Activated T-helper 1 cell treated with anti-CD3 and anti-CD28 coated beads, Interleukin-12 subunit alpha, Interleukin-12 subunit beta, Interleukin-2, Interleukin-4 antibody, amounts not matched to agents 30 ng/mL and 10 ng/mL and 1 ng/mL, durations not matched to agents 14 hours and 24 hours and 36 hours (primary cell): ENCODE results near the gene CD47. TPM values are rescaled to one million over a fixed set of nuclear protein-coding genes. Genes with fewer than 3 reads are reported as not detected.

Source experiments
- DNase-seq: peaks from one replicate; pipeline ENCODE4 v3.0.0; 2021; ENCODE audit warnings: low spot score
- H3K27ac Mint-ChIP-seq: one replicate; pipeline ENCODE4 v1.8.0; 2021; ENCODE audit warnings: mild to moderate bottlenecking, mixed read lengths
- H3K27me3 Mint-ChIP-seq: one replicate; pipeline ENCODE4 v1.8.0; 2022; ENCODE audit warnings: mild to moderate bottlenecking, moderate library complexity, mixed read lengths; ENCODE audit not compliant: insufficient read depth
- H3K36me3 Mint-ChIP-seq: one replicate; pipeline ENCODE4 v1.8.0; 2021; ENCODE audit warnings: low read depth, mixed read lengths
- H3K4me1 Mint-ChIP-seq: one replicate; pipeline ENCODE4 v1.8.0; 2021; ENCODE audit warnings: low read depth, mixed read lengths
- H3K4me3 Mint-ChIP-seq: one replicate; pipeline ENCODE4 v1.8.0; 2021; ENCODE audit warnings: mild to moderate bottlenecking, moderate library complexity, mixed read lengths
- H3K9me3 Mint-ChIP-seq: one replicate; pipeline ENCODE4 v1.8.0; 2021; ENCODE audit warnings: mixed read lengths
- intact Hi-C: fragments of 100-400 bp; cut with micrococcal nuclease; formaldehyde crosslinking; loops from one replicate; pipeline ENCODE4 v1.15.1; 2024
- total RNA-seq: library from RNA; stranded (reverse); gene quantifications from 2 replicates; pipeline ENCODE4 v1.2.3, GENCODE V29; 2022

Gene CD47
- total RNA-seq, 1 donor from 2014 or later, result 98.3 TPM

DNA sequence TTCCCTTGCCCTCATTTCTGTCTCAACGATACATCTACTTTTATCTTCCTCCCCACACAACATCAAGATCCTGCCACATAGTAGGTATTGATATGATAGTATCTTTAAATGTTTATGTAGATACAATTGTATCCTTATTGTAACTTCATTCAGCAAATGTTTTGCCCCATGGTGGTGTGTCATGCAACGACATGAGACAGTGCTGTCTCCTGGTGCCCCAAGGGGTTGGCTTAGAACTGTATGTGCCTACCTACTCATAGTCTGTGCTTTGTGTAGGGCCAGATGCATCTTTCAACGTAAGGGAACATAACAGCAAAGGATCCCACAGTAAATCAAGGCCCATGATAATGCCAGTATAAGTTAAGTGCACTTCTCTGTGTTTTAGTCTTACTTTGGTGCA, 2.8 kb upstream of the CD47 start:
- Mint-ChIP-seq H3K27me3 (peaks cover 11% of the 10 kb centered on the region), H3K4me1 (peaks cover 23% of the 10 kb centered on the region), H3K4me3 (no peak overlapping the region), H3K36me3 (peaks cover 3% of the 10 kb centered on the region), H3K27ac (no peak overlapping the region), H3K9me3 (peaks cover 5% of the 10 kb centered on the region)
- intact Hi-C loops, result no loop called here
- DNase-seq, result no peak

- DNase-seq, result no peak
- intact Hi-C loops, result no loop called here
- peaks cover 5% of the 10 kb centered on the region for H3K9me3 Mint-ChIP-seq
- H3K4me1 Mint-ChIP-seq, result peaks cover 23% of the 10 kb centered on the region
- H3K27me3 Mint-ChIP-seq, result peaks cover 11% of the 10 kb centered on the region
- H3K27ac Mint-ChIP-seq, result no peak overlapping the region
- peak overlapping the region; percentile 88 for H3K4me3 Mint-ChIP-seq
- H3K36me3 Mint-ChIP-seq, result peaks cover 3% of the 10 kb centered on the region
These were observed 2.2 kb upstream of the CD47 start for GRCh38 chr3:108093021-108093420.

DNA sequence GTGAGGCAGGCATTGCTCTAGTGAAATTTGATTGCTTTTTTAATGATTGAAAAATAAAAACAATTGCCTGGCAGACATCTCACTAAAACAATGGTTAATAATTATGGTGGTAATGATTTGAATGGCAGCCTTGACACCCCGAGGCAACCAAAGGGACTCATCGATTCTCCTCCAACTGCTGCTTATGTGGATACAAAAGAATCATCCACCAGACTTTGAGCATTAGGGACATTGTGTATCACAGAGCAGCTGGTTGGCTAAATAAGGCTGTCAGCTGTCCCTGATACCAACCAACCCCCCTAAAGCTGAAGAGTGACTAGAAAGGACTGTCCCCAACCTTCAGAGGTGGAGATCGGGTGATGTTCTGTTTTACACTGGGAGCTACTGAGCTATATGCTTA, 1.7 kb upstream of the CD47 start:
- intact Hi-C loops, result no loop called here
- DNase-seq, result no peak
- Mint-ChIP-seq H3K27me3 (peaks cover 11% of the 10 kb centered on the region), H3K4me3 (peak overlapping the region; percentile 88), H3K9me3 (peaks cover 5% of the 10 kb centered on the region), H3K4me1 (peaks cover 23% of the 10 kb centered on the region), H3K36me3 (peaks cover 3% of the 10 kb centered on the region), H3K27ac (peak overlapping the region; percentile 97)

DNA sequence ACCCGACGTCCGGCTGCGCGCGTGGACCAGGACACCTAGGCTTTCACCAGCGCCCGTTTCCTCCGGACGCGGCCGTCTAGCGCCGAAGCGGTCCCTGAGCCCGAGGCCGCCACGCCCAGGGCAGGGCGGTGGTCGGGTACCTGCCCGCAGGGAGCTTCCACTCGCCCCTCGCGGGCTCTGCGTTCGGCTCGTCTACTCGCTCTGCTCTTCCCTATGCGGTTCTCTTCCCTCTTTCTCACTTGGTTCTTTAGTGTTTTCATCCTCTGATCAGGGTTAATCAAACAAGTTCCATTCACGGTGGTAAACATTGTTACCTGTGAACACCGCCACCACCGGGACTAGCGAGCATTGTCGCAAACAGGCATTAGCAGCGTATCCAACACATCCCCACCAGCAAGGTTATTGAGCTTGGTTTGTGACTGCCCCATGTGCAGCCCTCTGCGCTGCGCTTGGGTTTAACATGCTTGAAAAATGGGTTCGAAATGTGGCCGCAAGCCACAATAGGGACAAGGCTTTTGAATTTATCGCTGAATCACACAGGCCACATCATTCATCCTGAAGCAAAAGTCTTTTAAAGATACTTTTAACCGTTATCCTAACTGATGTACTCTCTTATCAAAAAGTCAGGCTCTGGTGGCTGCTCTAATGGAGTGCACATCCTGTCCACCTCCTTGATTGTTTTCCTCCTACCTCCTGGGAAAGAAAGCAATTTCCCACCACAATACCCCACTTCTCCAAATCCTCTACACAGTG, 843 bp upstream of the CD47 start:
- H3K4me1 Mint-ChIP-seq, result peaks cover 23% of the 10 kb centered on the region
- DNase-seq, result no peak
- intact Hi-C loops, result loop anchor here (1.0 to 2.0 kb wide), 3 partner anchors 9 to 497 kb away; partner anchors contain the start of genes CIP2A and DZIP3
- peaks cover 3% of the 10 kb centered on the region for H3K36me3 Mint-ChIP-seq
- H3K9me3 Mint-ChIP-seq, result peaks cover 5% of the 10 kb centered on the region
- H3K27ac Mint-ChIP-seq, result peak overlapping the region; percentile 97
- H3K4me3 Mint-ChIP-seq, result peak overlapping the region; percentile 88
- peaks cover 11% of the 10 kb centered on the region for H3K27me3 Mint-ChIP-seq

GRCh38 chr3:108090049-108090700, 656 bp downstream of the CD47 start:
- intact Hi-C loops, result loop anchor here (1.0 to 2.0 kb wide), 4 partner anchors 28 to 499 kb away; partner anchors contain the start of genes CIP2A and DZIP3
- peak overlapping the region; percentile 99 for H3K27ac Mint-ChIP-seq
- H3K27me3 Mint-ChIP-seq, result peaks cover 7% of the 10 kb centered on the region
- H3K4me1 Mint-ChIP-seq, result peaks cover 23% of the 10 kb centered on the region
- DNase-seq, result peak; percentile 50
- peak overlapping the region; percentile 95 for H3K4me3 Mint-ChIP-seq
- peaks cover 3% of the 10 kb centered on the region for H3K36me3 Mint-ChIP-seq
- peaks cover 5% of the 10 kb centered on the region for H3K9me3 Mint-ChIP-seq

DNA sequence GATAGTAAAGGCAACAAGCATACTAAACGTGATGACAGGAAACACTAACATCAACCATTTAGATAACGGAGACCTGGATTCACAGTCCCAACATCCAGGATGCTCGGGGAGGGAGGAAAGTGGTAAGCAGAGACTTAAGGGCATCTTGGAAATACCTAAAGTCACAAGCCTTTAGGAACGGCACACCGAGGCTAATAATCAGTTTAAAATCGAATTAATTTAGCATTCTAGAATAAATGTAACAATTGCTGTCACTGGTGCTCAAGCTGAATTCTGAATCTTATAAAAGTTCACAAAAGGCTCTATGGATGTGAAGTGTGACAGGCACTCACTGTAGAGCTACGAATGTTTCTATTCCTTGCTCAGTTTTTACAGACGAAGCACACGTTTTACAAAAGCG, 1.3 kb downstream of the CD47 start:
- H3K36me3 Mint-ChIP-seq, result peaks cover 3% of the 10 kb centered on the region
- intact Hi-C loops, result loop anchor here (1.0 to 10.0 kb wide), 6 partner anchors 45 to 1718 kb away; partner anchors contain the start of gene BBX
- peak overlapping the region; percentile 99 for H3K27ac Mint-ChIP-seq
- no peak for DNase-seq
- peaks cover 5% of the 10 kb centered on the region for H3K9me3 Mint-ChIP-seq
- peaks cover 23% of the 10 kb centered on the region for H3K4me1 Mint-ChIP-seq
- peak overlapping the region; percentile 95 for H3K4me3 Mint-ChIP-seq
- peaks cover 7% of the 10 kb centered on the region for H3K27me3 Mint-ChIP-seq

- Mint-ChIP-seq H3K27ac (peak overlapping the region; percentile 32), H3K4me3 (peak overlapping the region; percentile 76)
These were observed 2.1 kb downstream of the CD47 start for GRCh38 chr3:108088697-108089096.

DNA sequence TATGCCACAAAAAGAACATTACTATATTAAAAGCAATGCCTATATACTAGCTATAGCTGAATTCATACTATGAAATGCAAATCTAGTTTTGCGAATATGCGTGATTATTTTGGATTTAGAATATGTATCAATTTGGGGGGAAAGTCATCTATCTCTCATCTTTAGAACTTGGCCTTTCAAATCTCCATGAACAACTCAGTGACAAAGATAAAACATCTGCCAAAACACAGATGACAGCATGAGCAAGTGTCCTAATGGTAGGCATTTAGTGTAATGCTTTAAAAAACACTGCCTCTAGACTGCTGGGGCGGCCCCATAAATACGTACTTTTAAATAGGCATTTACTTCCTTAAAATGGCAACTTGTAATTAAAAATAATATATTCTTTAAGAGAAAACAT, 2.7 kb downstream of the CD47 start:
- intact Hi-C loops, result loop anchor here (1.0 to 10.0 kb wide), 9 partner anchors 13 to 1719 kb away; partner anchors contain the start of genes BBX and IFT57
- Mint-ChIP-seq H3K4me3 (no peak overlapping the region), H3K9me3 (peaks cover 5% of the 10 kb centered on the region)

More at GRCh38 chr3:108088697-108089096, 2.1 kb downstream of the CD47 start:
- Mint-ChIP-seq H3K9me3 (peaks cover 5% of the 10 kb centered on the region), H3K36me3 (peaks cover 3% of the 10 kb centered on the region), H3K4me1 (peaks cover 22% of the 10 kb centered on the region), H3K27me3 (peaks cover 7% of the 10 kb centered on the region)
- DNase-seq, result peak; percentile 57
- intact Hi-C loops, result loop anchor here (1.0 to 10.0 kb wide), 10 partner anchors 13 to 1719 kb away; partner anchors contain the start of genes BBX and IFT57

DNA sequence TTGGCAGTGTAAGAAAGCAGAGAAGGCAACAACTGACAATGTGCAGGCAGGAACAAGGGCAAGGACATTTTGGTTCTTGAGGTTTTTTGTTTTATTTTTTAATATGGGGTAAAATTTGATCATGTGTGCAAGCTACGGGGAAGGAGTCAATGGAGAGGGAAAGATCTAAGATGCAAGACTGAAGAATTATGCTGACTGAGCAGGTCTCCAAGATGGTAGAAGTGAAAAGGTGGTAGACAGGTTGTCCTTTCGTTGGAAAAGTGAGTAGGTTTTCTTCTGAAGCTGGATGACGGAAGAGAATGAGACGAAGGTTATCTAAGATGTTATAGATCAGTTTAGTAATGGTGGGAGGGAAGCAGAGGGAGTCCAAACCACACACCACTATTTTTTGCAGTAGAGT, 4.2 kb downstream of the CD47 start:
- Mint-ChIP-seq H3K36me3 (peaks cover 1% of the 10 kb centered on the region), H3K4me3 (no peak overlapping the region), H3K9me3 (peaks cover 2% of the 10 kb centered on the region), H3K27ac (no peak overlapping the region), H3K4me1 (peaks cover 10% of the 10 kb centered on the region), H3K27me3 (peaks cover 2% of the 10 kb centered on the region)
- no peak for DNase-seq
- intact Hi-C loops, result loop anchor here (5.0 to 10.0 kb wide), 4 partner anchors 256 to 1721 kb away; partner anchors contain the start of gene BBX

More for the DNA sequence above, 2.7 kb downstream of the CD47 start:
- Mint-ChIP-seq H3K4me1 (peaks cover 17% of the 10 kb centered on the region), H3K36me3 (peaks cover 3% of the 10 kb centered on the region), H3K27ac (peak overlapping the region; percentile 55), H3K27me3 (peaks cover 7% of the 10 kb centered on the region)
- no peak for DNase-seq

- peaks cover 16% of the 10 kb centered on the region for H3K4me1 Mint-ChIP-seq
- no peaks in the 10 kb centered on the region for H3K9me3 Mint-ChIP-seq
- peaks cover 2% of the 10 kb centered on the region for H3K27me3 Mint-ChIP-seq
- DNase-seq, result no peak
- H3K27ac Mint-ChIP-seq, result no peak overlapping the region
- intact Hi-C loops, result loop anchor here (5.0 to 10.0 kb wide), 4 partner anchors 256 to 1721 kb away; partner anchors contain the start of gene BBX
- H3K4me3 Mint-ChIP-seq, result no peak overlapping the region
- H3K36me3 Mint-ChIP-seq, result peaks cover 2% of the 10 kb centered on the region
These were observed 5.0 kb downstream of the CD47 start for GRCh38 chr3:108085810-108086350.

DNA sequence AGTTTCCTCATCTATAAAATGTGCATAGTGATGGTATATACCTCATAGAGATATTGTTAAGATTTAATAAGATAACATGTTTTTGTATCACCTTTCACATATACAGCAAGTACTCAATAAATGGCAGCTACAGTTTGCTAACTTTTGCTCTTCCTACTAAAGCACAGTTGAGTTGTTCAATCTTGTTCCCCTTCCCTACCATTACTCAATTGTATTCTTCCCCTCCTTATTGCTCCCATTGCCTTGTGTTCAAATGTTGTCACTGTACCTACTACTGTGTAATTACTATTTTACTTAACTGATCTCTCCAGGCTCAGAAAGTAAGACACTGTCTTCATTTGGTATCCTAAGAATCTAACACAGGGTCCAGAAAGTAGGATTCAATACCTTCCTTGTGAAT, 5.5 kb downstream of the CD47 start:
- no peaks in the 10 kb centered on the region for H3K9me3 Mint-ChIP-seq
- no peak for DNase-seq
- peaks cover 2% of the 10 kb centered on the region for H3K36me3 Mint-ChIP-seq
- peaks cover under 1% of the 10 kb centered on the region for H3K27me3 Mint-ChIP-seq
- H3K4me1 Mint-ChIP-seq, result peaks cover 21% of the 10 kb centered on the region
- intact Hi-C loops, result loop anchor here (5.0 to 10.0 kb wide), 4 partner anchors 257 to 1722 kb away; partner anchors contain the start of gene BBX
- H3K27ac Mint-ChIP-seq, result no peak overlapping the region
- H3K4me3 Mint-ChIP-seq, result no peak overlapping the region

DNA sequence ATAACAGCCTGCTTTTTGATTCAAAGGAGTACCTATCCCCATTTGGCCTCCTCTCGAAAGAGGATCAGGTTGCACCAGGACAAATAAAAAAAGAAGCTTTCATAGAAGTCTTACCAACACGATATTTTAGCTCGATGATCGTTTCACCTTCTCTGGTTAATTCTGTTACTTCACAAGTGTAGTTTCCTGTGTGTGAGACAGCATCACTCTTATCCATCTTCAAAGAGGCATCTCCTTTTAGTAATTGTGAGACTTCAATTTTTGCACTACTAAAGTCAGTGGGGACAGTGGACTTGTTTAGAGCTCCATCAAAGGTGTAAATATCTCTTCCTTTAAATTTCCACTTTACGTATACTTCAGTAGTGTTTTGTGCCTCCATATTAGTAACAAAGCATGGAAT, 11.0 kb downstream of the CD47 start:
- H3K4me3 Mint-ChIP-seq, result no peak overlapping the region
- DNase-seq, result no peak

More for the DNA sequence above, 11.0 kb downstream of the CD47 start:
- no peaks in the 10 kb centered on the region for H3K9me3 Mint-ChIP-seq
- peaks cover 55% of the 10 kb centered on the region for H3K4me1 Mint-ChIP-seq
- H3K27ac Mint-ChIP-seq, result no peak overlapping the region
- intact Hi-C loops, result loop anchor here (10.0 kb wide), 1 partner anchor 555 kb away; the partner anchor contains the start of gene BBX
- no peaks in the 10 kb centered on the region for H3K27me3 Mint-ChIP-seq
- H3K36me3 Mint-ChIP-seq, result peaks cover 31% of the 10 kb centered on the region
